Large intestine (tissue), 3 donors: ENCODE measurements around the gene L3MBTL4. TPM values are rescaled to one million over a fixed set of nuclear protein-coding genes. Genes with fewer than 3 reads are reported as not detected.
"Not testable (repeated sequence)": the region's sequence is repeated elsewhere in the genome, so short reads cannot be mapped to it uniquely, and the experiment has no call there.

Source experiments
- DNase-seq, 2 donors: peaks; one replicate each; pipeline versions ENCODE4 v3.0.0 to v3.0.0-alpha.2; 2013
- H3K27ac ChIP-seq: one replicate; pipeline ENCODE4 v1.5.1; 2013; ENCODE audit warnings: low read length
- H3K27me3 ChIP-seq: 2 replicates; pipeline ENCODE4 v1.6.1; 2013; ENCODE audit warnings: low read length; ENCODE audit not compliant: control insufficient read depth, insufficient read depth
- H3K36me3 ChIP-seq: 2 replicates; pipeline ENCODE4 v1.6.1; 2013; ENCODE audit warnings: low read length; ENCODE audit not compliant: control insufficient read depth, insufficient read depth
- H3K4me1 ChIP-seq: one replicate; pipeline ENCODE4 v1.6.1; 2013; ENCODE audit warnings: low read length; ENCODE audit not compliant: control insufficient read depth, insufficient read depth
- H3K4me3 ChIP-seq: one replicate; pipeline ENCODE4 v1.5.1; 2013; ENCODE audit warnings: low read length
- H3K9me3 ChIP-seq: one replicate; pipeline ENCODE4 v1.6.1; 2013; ENCODE audit warnings: mild to moderate bottlenecking, low read depth, low read length, moderate library complexity; ENCODE audit not compliant: control insufficient read depth
- WGBS: methylation state at CpG from one replicate; pipeline ENCODE4 v1.1.5; 2013; ENCODE audit warnings: low lambda C conversion rate; ENCODE audit not compliant: insufficient coverage; 5-methylcytosine and 5-hydroxymethylcytosine counted together
- polyA plus RNA-seq: library from polyadenylated mRNA; unstranded; fragments of 120-200 nt; gene quantifications from one replicate; pipeline ENCODE4 v1.2.1, GENCODE V29; 2013

L3MBTL4 gene
- polyA plus RNA-seq, 1 donor, result 4.0 TPM

- Histone ChIP-seq H3K27ac (no peak overlapping the region), H3K4me3 (no peak overlapping the region), H3K36me3 (no peaks in the 10 kb centered on the region), H3K4me1 (no peaks in the 10 kb centered on the region), H3K27me3 (no peaks in the 10 kb centered on the region), H3K9me3 (peaks cover 4% of the 10 kb centered on the region)
- no CpG with 5 or more reads among the region's 3 CpGs for WGBS
- no peak for DNase-seq
Measured at GRCh38 chr18:6158958-6159357, 255.8 kb downstream of the L3MBTL4 start.

GRCh38 chr18:6156446-6156845 lies 258.3 kb downstream of the L3MBTL4 start:
- no CpG with 5 or more reads among the region's 6 CpGs for WGBS
- DNase-seq, result no peak
- Histone ChIP-seq H3K27ac (no peak overlapping the region), H3K9me3 (no peaks in the 10 kb centered on the region), H3K4me1 (no peaks in the 10 kb centered on the region), H3K27me3 (no peaks in the 10 kb centered on the region), H3K36me3 (no peaks in the 10 kb centered on the region), H3K4me3 (no peak overlapping the region)

GRCh38 chr18:6155707-6156106 lies 259.0 kb downstream of the L3MBTL4 start:
- Histone ChIP-seq H3K36me3 (no peaks in the 10 kb centered on the region), H3K4me1 (no peaks in the 10 kb centered on the region), H3K27me3 (no peaks in the 10 kb centered on the region), H3K27ac (no peak overlapping the region), H3K4me3 (no peak overlapping the region), H3K9me3 (no peaks in the 10 kb centered on the region)
- DNase-seq, result no peak
- WGBS, result 86% methylated on average over 1 of the region's 2 CpGs

- no peak overlapping the region for H3K27ac ChIP-seq
- H3K36me3 ChIP-seq, result no peaks in the 10 kb centered on the region
- WGBS, result no CpG with 5 or more reads among the region's 3 CpGs
- no peaks in the 10 kb centered on the region for H3K9me3 ChIP-seq
- no peaks in the 10 kb centered on the region for H3K27me3 ChIP-seq
- no peaks in the 10 kb centered on the region for H3K4me1 ChIP-seq
- DNase-seq, result no peak
- H3K4me3 ChIP-seq, result no peak overlapping the region
Measured at GRCh38 chr18:6150430-6150829, 264.3 kb downstream of the L3MBTL4 start.

- no peaks in the 10 kb centered on the region for H3K36me3 ChIP-seq
- no peaks in the 10 kb centered on the region for H3K27me3 ChIP-seq
- no peaks in the 10 kb centered on the region for H3K9me3 ChIP-seq
- WGBS, result no CpG with 5 or more reads among the region's 16 CpGs
- no peak overlapping the region for H3K4me3 ChIP-seq
- no peak overlapping the region for H3K27ac ChIP-seq
- no peak for DNase-seq
- no peaks in the 10 kb centered on the region for H3K4me1 ChIP-seq
Measured at GRCh38 chr18:6146307-6146661, 268.4 kb downstream of the L3MBTL4 start.

- DNase-seq, result no peak
- Histone ChIP-seq H3K9me3 (no peaks in the 10 kb centered on the region), H3K4me3 (no peak overlapping the region), H3K36me3 (no peaks in the 10 kb centered on the region), H3K27me3 (no peaks in the 10 kb centered on the region), H3K27ac (no peak overlapping the region), H3K4me1 (no peaks in the 10 kb centered on the region)
- 40% methylated on average over 1 of the region's 18 CpGs for WGBS
Measured at GRCh38 chr18:6145645-6146306, 268.9 kb downstream of the L3MBTL4 start.

GRCh38 chr18:6139007-6139406 lies 275.7 kb downstream of the L3MBTL4 start:
- no peaks in the 10 kb centered on the region for H3K36me3 ChIP-seq
- no CpG with 5 or more reads among the region's 3 CpGs for WGBS

GRCh38 chr18:6135901-6136300 lies 278.8 kb downstream of the L3MBTL4 start:
- H3K4me1 ChIP-seq, H3K27ac ChIP-seq, DNase-seq, H3K27me3 ChIP-seq, H3K9me3 ChIP-seq, H3K4me3 ChIP-seq, H3K36me3 ChIP-seq: not testable (repeated sequence)
- no CpG with 5 or more reads among the region's 1 CpG for WGBS

More at GRCh38 chr18:6139007-6139406, 275.7 kb downstream of the L3MBTL4 start:
- Histone ChIP-seq H3K27me3 (no peaks in the 10 kb centered on the region), H3K4me1 (no peaks in the 10 kb centered on the region), H3K9me3 (no peaks in the 10 kb centered on the region), H3K27ac (no peak overlapping the region), H3K4me3 (no peak overlapping the region)
- DNase-seq, result no peak

- not testable (repeated sequence) for H3K4me1 ChIP-seq, DNase-seq, H3K4me3 ChIP-seq, H3K9me3 ChIP-seq, H3K36me3 ChIP-seq, H3K27me3 ChIP-seq, H3K27ac ChIP-seq
- WGBS, result no CpG with 5 or more reads among the region's 2 CpGs
Measured at GRCh38 chr18:6135029-6135428, 279.7 kb downstream of the L3MBTL4 start.

- DNase-seq, result no peak
- WGBS, result 90% methylated on average over 2 of the region's 10 CpGs
- Histone ChIP-seq H3K9me3 (no peaks in the 10 kb centered on the region), H3K27me3 (no peaks in the 10 kb centered on the region), H3K4me3 (no peak overlapping the region), H3K4me1 (no peaks in the 10 kb centered on the region), H3K27ac (no peak overlapping the region), H3K36me3 (no peaks in the 10 kb centered on the region)
Measured at GRCh38 chr18:6132751-6133368, 281.9 kb downstream of the L3MBTL4 start.

- no peak overlapping the region for H3K4me3 ChIP-seq
- H3K27ac ChIP-seq, result no peak overlapping the region
- H3K36me3 ChIP-seq, result no peaks in the 10 kb centered on the region
- WGBS, result no CpG with 5 or more reads among the region's 4 CpGs
- no peak for DNase-seq
- H3K9me3 ChIP-seq, result peaks cover 3% of the 10 kb centered on the region
- H3K4me1 ChIP-seq, result no peaks in the 10 kb centered on the region
- H3K27me3 ChIP-seq, result no peaks in the 10 kb centered on the region
Measured at GRCh38 chr18:6120820-6121279, 293.9 kb downstream of the L3MBTL4 start.
